Amygdala (tissue), 56 donors: ENCODE results near the gene PIGH.
"Not testable (repeated sequence)": the region's sequence is repeated elsewhere in the genome, so short reads cannot be mapped to it uniquely, and the experiment has no call there.

Experiments
- DNase-seq, 56 donors: peaks; one replicate each; lab custom pipeline; 2025; lab: John Stamatoyannopoulos, UW

The PIGH gene

DNA sequence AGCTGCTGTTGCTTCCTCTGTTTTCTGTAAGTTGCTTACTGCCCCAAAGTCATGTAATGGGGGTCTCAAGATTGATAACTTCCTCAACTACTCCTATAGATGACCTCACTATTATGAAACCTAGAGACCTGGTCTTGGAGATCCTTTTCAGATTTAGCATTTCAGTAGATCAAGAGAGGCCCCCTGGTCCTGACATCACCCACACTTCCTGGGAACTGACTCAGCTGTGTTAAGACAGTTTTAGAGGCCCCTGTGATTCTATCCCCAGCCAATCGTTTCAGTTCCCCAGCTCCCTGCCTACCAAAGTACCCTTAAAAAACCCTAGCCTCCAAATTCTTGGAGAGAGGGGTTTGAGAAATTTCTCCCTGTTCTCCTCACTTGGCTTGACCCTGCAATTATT is 10.4 kb upstream of the PIGH start:
- DNase-seq: no peak

DNA sequence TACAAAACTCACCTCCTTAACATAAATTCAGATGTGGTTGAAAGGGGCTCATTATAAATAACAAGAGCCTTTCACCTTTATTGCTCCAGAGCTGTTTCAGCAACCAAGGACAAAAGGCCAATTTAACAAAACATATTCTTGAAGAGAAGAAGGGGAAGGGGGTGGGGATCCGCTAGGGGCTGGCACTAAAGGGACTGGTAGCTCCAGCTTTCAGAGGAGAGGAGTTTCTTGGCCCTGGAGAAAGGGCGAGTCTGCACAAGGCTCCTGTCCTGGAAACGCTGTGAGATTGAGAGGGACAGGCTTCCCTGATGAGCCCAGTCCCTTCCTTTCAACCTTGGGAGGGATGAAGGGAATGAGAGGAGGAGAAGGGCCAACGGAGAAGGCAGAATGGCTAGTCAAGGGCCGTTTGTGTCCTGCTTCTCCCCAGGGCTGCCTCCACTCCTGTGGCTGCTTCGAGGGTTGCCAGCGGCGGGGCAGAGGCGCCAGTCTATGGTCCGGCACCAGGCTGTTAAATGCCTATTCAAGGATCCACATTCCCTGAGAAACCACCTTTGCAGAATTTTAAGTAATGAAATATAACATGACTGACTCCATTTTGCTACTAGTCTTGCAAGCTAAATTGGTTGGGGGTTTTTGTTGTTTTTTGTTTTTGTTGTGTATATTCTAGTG is 9.7 kb upstream of the PIGH start:
- no peak for DNase-seq

DNA sequence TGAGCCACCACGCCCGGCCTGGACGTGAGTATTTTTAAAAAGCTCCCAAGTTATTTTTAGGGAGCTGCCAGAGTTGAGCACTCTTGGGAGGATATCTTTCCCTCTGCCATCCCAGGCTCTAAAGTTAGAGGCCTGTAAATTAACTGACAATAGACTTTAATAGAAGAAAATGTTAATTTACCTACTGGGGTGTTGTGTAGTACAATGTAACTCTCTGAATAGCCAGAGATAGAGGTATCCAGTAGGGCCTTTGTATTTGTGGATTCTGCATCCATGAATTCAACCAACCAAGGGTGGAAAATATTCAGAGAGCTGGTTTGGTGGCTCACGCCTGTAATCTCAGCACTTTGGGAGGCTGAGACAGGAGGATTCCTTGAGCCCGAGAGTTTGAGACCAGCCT is 7.6 kb upstream of the PIGH start:
- no peak for DNase-seq

DNA sequence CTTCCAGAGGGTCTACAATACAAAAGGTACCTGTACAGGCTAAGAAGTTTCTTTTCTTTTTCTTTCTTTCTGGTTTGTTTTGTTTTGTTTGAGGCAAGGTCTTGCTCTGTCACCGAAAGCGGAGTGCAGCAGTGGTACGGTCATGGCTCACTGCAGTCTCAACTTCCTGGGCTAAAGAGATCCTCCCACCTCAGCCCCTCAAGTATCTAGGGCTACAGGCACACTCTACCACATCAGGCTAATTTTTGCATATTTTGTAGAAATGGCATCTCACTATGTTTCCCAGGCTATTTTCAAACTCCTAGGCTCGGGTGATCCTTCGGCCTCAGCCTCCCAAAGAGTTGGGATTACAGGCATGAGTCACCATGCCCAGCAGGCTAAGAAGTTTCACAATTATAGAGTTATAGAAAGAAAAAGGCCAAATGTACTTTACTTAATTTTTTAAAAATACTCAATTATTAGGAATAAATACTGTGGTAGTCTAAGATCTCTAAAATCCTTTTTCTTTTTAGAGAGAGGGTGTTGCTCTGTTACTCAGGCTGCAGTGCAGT is 3.0 kb upstream of the PIGH start:
- DNase-seq: no peak

DNA sequence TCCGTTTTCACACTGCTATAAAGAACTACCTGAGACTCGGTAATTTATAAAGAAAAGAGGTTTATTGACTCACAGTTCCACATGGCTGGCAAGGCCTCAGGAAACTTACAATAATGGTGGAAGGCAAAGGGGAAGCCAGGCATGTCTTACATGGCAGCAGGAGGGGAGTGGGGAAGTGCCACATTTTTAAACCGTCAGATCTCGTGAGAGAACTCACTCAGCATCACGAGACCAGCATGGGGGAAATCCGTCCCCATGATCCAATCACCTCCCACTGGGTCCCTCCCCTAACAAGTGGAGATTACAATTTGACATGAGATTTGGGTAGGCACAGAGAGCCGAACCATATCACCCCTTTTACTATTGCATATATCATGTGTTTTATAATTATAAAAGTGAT is 2.0 kb upstream of the PIGH start:
- no peak for DNase-seq

DNA sequence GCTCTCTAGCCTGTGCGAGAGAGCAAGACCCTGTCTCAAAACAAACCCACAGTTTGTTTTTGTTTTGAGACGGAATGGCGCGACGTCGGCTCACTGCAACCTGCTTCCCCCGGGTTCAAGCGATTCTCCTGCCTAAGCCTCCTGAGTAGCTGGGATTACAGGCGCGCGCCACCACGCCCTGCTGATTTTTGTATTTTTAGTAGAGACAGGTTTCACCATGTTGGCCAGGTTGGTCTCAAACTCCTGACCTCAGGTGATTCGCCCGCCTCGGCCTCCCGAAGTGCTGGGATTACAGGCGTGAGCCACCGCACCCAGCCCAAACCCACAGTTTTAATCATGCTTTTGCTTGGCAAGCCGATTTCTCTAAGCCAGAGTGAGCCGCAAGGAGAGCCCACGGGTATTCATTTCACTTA is 500 bp upstream of the PIGH start:
- not testable (repeated sequence) for DNase-seq

DNA sequence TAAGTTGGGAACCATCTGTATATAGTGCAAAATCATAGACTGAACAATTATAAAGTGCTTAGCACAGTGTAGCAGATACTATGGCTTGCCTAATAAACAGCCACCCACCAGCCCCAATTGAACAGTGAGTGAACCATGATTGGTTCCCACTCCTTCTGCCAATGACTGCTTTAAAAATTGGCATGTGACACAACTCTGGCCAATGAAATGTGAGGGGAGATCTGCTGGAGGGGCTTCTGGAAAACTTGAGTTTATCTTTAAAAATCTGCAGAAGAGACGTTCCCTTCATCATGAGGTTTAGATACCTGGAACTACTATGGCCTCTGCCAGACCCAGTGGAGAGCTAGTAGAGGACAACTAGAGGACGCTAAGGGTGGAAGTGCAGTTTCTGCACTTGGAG is 4.7 kb downstream of the PIGH start:
- no peak for DNase-seq

DNA sequence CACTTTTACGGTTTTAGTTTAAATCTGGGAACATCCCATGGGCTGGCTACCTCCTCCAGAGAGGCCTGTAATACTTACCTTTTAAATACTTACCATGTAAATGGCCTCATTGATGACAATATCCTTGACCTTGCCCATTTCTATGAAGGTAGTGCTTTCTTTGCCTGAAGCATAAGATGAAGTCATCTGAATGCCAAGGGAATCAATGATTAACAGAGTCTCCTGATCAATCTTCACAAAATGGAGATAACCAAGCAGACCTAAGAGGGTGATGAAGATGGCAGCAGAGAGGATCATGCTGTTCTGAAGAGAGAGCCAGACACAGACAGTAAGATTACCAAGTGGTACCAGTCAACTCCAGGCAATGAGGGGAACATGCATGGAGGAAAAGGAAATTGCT is 6.4 kb downstream of the PIGH start:
- DNase-seq: not testable (repeated sequence)

DNA sequence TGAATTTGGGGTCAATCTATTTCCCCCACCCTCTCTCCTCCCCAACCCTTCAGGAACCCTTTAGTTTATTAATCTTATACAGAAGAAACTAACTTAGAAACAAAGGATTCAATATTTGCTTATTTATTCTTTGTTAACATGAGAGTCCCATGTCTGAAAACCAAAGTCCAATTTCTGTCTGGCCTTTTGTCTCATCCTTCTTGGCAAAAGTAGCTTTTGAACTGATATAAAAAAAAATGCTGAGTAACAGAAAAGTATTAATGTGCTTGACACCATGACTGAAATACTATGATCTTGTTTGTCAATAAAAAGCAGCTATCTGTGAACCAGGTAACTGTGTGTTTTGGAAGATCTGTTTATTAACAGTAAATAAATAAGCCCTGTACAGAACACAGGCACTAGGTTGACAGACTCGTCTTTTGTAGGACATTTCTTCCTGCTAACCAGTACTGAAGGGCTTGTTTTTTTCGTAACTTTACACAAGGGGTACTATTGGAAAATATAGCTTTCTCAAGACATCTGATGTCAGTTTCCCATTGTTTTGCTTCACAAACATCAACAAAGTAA is 10.8 kb downstream of the PIGH start:
- DNase-seq: no peak

DNA sequence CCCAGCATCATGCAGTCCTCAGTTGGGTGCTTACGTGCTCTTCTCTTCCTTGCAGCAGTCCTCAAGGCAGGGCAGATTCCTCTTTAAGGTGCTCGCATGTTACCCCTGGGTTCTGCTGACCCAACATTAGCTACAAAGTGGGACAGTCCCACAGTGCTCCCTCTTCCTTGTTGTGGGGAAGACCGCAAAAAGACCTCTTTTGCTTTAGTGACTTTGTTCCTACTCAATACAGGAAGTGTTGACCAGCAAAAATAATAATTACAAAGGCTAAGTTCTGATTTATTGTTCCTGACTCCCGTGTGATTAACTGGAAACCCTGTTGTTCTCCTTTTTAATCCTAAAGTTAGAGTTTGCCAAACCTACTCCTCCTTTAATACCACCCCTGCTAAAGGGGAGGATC is 13.7 kb downstream of the PIGH start:
- no peak for DNase-seq

DNA sequence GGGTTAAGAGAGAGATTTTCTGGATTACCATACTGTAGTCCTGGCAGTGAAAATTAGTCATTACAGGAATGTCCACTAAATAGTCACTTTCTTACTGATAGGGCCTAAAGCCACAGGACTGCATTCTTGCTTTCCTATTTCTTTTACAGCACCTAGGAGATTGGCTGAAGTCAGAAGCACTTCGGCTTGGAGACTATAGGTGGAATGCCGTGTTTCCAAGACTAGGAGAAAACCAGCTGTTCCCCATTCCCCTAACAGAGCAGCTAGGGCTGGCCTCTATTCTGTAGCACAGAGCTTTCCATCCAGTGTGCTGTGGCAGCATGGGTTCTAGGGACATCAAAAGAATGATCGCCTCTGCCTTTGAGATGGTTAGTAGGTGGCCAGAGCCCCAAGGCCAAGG is 15.1 kb downstream of the PIGH start:
- no peak for DNase-seq

DNA sequence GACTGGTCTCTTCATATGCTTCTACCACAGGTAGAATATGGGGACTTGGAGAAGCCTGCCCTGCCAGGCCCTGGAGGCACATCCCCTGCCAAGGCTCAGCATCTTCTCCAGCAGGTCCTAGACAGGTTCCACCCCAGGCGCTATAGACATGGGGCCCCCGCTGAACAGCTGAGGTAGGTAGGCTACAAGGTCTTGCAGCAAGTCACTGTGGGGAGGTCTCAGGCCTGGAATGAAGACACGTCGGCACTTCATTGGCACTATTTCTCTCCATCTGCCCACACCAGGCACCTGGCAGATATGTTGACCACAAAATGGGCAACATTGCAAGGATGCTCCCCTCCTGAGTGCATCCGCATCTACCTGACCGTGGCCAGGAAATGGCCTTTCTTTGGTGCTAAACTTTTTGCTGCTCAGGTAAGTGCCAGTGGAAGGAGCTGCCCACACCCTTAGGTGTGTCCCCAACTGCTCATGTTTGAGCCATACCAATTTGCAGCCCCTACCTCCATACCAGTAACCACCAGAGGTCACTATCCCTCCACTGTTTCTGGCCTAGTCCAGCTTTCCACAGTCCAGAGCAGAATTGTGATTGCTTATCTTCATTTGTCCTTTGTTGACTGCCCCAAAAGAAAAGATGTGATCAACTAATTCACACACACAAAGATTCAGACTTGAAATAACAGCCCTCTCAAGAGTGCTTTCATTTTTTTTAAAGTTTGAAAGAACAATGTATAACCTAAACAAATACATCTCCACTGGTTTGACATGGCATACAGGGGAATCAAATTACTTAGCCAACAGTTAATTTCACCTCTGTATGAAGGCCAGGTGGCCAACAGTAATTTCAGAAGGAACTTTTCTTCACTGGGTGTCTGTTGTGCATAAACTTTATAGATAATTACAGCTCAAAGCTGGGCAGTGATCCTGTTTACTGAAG is 16.1 kb downstream of the PIGH start:
- peak in 2 of 56 donors; percentile 15 to 27 for DNase-seq

DNA sequence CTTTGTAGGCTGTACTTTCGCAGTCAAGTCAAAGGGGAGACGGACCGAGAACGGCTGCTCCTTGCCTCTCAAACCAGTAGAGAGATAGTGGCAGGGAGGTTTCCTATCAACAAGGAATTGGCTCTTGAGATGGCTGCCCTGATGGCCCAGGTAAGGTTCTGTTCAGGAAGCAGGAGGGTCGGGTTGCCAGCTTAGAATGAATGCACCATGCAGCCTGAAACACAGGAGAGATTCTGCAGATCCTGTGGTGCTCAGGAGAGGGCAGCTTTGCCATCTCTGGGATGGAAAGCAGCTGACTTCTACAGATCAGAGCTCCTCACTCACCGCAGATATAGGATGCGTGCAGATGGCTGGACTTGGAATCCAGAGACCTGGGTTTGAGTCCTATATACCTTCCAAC is 18.0 kb downstream of the PIGH start:
- DNase-seq: no peak

DNA sequence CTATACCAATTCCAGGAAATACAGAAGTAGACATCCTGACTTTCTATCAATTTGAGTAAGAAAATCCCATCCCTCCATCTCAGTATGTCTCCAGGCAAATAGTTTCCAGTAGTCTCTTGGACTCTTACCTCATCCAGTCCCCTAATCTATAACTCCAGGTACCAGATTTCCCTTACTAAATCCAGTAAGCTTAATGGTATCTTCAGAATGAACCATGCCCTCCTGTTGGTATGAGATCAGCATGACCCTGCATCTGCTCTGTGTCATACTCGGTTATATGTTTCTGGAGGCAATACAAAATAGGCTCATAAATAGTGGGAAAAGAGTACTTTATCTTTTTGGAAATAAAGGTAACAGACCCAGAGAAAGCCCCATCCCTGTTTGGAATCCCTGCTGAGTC is 18.4 kb downstream of the PIGH start:
- DNase-seq: no peak

DNA sequence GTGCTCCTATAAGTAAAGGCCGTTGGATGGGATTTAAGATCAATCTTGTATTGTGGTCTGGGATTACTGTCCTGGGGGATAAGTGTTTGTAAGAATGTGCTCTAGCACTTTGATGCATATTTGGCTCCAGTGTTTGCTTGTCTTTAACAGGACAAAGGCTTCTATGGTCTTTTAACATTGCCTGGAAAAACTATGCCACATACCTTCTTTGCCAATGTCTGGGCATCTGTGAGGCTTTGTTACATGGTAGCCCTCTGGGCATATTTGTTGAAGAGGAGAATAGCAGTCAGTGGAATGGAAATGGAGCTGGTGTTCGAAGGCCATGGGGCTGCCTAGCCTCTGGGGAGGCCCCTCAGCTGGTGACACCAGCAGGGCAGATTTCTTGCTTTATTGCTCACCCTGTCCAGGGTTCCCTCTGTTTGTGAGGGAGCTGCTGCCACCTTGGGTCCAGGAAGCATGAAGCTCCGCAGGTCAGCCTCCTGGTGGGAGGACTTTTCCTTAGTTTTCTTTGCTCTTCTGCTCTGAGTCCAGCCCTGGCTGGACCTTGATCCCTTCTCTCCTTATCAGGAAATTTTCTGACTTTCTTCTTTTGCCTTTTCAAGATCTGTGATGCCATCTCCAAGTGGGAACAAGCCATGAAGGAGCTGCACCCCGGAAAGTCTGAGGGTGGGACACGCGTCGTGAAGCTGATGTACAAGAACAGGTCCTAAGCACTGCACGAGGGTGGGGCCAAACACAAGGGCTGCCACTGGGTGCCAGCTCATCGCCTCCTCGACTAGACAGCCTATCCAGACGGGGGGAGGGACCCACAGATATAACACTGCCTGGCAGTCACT is 19.5 kb downstream of the PIGH start:
- DNase-seq: no peak

DNA sequence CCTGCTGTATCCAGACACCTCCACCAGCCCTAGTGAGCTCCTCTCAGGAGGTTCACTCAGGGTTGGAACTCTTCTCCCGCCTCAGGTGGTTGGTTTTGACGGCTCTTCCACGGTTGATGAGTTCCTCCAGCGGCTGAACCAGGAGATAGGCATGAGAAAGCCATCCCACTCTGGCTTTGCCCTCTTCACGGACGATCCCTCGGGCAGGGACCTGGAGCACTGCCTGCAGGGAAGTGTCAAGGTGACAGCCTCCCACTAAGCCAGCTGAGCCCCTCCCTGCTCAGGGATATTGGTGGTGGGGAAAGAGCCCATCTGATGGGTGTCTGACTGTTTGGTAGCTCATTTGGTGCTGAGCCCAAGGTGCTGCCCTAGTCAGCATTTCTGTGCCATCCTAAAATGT is 20.4 kb downstream of the PIGH start:
- DNase-seq: no peak

DNA sequence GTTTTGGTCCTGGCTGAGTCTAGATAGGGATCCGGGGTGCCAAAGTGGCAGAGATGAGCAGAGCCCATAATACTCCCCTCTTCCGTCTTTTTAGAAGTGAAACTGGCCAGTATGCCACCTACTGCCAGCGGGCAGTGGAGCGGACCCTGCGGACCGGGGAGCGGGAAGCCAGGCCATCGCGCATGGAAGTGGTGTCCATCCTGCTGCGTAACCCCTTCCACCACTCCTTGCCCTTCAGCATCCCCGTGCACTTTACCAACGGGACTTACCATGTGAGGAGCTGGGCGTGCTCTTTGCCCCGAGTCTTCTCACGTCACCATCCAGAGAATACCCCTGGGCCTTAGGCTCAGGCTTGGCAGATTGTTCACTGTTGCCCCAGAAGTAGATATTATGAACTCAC is 21.0 kb downstream of the PIGH start:
- DNase-seq: no peak

DNA sequence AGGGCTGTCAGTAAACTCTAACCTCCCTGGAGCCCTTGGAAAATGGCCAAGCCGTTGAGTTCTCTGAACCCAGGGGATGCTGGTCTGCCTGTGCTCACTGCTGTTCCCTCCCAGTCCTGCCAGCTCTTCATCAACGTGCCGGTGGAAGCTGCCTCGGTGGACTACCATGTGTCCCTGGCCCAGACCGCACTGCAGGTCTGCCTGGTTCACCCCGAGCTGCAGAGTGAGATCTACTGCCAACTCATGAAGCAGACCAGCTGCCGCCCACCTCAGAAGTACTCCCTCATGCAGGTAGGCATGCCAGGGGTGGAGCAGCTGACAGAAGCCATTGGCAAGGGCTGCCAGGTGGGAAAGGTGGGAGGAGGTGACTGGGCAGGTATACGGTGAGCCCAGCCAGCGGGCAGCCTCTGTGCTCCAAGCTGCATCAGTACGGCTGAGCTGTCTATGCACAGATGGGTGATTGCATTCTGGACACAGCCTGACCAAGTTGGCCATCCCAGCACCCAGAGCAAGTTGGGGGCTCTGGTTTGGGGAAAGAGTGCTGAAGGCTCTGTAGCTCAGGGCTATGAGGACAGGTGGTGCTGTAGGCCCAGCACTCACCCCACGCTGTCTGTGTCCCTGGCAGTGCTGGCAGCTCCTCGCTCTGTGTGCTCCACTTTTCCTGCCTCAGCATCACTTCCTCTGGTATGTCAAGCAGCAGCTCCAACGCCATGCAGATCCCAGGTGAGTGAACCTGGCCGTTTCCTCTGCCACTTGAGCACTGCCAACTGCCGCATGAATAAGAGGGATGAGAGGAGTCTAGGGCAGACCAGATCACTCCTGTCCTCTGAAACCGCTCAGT is 21.9 kb downstream of the PIGH start:
- no peak for DNase-seq

DNA sequence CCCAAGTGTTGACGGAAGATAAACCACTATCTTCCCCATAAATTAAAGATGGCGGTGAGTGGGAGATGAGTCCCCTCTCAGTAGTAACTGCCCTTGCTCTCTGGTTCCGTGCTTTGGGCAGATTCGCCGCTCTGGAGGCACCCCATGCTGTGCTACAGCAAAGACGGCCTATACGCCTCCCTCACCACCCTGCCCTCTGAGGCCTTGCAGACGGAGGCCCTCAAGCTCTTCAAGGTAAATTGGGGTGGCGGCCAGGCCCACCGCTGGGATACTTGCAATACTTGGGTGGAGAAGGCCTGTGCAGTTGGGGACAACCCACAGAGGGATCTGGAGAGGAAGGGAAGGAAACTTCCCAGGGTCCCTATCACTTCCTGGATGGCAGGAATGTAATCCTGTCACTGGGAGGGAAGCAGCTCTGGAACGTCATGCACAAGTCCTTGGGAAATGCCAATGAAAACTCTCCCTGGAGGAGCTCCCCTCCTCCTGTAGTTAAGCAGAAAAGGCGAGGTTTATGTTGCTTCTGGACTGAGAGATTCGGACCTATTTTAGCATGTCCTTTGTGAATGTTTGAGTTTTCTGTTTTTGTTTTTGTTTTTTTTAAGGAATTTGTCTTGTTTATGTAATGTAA is 22.8 kb downstream of the PIGH start:
- no peak for DNase-seq
